Stimulated activated CD8-positive, alpha-beta memory T cell treated with anti-CD3 and anti-CD28 coated beads, Interleukin-4, amount 100 ng/mL, for 1 hour (primary cell): ENCODE results near the gene CARNS1.

Experiments
- DNase-seq, 2 donors: peaks; one replicate each; pipeline ENCODE4 v3.0.0-alpha.2; 2020; ENCODE audit warnings: low read depth in 2 of 2, low spot score in 1 of 2

Gene CARNS1

DNA sequence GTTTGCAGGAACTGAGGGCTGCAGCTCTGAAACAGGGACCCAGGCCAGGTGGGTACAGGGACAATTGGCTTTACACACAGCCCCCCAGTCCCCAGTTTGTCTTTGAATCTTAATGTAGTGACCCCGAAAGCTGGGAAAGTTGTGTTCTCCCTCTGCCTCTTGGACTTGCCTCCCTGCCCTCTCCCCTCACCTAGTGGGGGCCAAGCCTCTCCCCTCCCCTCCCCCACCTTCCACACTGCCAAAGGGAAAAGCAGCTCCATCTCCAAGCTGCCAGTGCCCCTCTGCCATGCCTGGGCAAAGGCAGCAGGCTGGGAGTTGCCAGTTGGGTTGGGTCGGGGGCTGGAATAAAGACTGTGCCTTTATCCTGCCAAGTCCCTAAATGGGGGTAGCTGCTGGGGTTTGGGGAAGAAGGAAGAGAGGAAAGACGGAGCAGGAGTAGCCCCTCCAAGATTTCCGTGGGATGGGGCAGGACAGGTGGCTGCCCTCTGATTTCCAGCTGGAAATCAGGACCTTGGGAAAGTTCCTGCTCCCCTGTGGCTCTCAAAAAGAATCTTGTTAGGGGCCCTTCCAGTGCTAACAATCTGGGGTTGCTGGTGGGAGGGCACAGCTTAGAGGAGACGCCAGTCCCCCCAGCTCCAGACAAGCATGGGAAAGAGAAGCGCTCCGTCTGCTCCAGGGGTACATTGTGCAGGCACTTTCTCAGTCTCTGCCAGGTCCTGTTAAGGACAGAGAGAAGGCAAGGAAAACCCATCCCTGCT, 39.2 kb upstream of the CARNS1 start:
- no peak for DNase-seq

DNA sequence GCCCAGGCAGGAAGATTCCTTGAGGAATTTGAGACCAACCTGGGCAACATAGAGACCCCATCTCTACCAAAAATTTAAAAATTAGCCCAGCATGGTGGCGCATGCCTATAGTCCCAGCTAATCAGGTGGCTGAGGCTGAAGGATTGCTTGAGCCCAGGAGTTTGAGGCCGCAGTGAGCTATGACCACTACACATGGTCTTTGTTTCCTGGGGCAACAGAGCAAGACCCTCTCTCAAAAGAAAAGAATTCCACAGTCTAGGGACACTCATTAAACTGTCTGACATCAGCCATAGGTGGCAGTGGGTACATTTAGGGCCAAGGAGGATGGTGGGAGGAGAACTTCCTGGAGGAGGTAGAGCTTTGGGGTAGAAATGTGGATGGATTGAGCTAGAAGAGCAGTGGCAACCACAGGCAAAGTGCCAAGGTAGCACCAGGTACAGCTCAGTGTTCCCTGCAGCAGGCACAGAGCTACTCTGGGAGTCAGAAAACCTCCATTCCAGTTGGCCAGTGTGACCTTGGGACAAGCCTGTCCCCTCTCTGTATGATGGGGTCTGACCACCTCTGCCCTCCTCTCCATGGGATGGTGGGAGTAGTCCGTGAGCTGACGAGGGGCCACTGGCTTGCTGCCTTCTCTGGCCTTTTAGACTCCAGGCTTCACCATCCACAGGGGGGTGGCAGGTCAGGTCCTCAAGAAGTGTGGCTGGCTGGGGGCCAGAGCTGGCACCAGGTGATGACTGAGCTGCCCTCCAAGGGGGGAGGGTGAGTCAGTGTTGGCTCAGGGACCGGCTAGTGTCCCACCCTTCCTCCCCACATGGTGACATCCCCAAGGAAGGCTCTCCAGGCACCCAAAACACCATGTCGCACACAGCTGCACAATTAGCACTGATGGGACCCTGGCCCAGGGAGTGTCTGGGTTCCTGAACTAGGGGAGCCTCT, 38.3 kb upstream of the CARNS1 start:
- DNase-seq: no peak

DNA sequence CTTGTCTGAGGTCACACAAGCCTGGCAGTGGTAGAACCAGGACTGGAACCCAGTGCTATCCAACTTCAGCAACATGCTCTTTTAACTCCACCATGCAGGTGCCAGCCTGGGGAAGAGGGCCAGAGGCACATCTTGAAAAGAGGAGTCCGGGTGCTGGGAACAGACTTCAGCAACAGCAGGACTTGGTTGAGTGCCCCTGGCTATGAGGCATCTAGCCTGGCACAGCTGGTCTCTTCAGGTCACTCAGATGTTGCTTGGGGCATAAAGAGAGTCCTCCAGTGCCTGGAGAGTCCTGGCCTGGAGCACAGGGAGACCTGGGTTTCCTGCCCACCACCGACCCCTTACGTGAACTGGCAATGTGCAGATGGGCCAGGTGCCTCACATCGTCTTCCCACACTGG, 36.9 kb upstream of the CARNS1 start:
- no peak for DNase-seq

- no peak for DNase-seq
These were observed 36.1 kb upstream of the CARNS1 start for GRCh38 chr11:67379061-67380058.

DNA sequence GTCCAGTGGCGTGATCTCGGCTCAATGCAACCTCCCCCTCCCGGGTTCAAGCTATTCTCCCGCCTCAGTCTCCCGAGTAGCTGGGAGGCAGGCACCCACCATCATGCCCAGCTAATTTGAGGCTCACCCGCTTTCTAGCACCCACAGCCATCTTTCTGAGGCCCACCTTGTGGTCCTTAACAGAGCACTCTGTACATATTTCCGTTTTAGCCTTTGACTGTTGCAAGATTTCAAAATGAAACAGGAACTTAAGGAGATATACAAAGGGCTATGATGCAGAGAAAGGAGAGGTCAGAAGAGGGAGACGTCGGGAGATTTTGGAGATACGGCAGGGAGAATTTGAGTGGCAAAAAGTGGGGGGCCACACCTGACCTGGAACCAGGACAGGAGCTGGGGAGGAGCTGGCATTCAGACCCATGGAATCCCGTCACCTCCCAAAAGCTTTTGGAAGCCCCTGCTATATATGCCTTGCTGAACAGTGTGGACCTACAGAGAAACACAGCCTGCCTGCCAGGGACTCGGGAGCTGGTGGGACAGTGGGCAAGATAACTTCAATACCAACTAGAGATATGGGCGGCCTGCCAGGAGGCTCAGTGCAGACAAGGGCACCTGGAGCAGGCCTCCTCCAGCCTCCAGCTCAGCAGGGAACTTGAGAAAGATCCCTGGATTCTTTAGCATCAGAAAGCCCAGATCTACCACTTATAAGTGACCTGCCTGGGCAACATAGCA, 34.1 kb upstream of the CARNS1 start:
- no peak for DNase-seq

GRCh38 chr11:67382276-67383136, 33.0 kb upstream of the CARNS1 start:
- DNase-seq: peak; percentile 64 to 70

- no peak for DNase-seq
These were observed 30.6 kb upstream of the CARNS1 start for GRCh38 chr11:67384851-67385366.

GRCh38 chr11:67387069-67387468, 28.4 kb upstream of the CARNS1 start:
- DNase-seq: no peak

DNA sequence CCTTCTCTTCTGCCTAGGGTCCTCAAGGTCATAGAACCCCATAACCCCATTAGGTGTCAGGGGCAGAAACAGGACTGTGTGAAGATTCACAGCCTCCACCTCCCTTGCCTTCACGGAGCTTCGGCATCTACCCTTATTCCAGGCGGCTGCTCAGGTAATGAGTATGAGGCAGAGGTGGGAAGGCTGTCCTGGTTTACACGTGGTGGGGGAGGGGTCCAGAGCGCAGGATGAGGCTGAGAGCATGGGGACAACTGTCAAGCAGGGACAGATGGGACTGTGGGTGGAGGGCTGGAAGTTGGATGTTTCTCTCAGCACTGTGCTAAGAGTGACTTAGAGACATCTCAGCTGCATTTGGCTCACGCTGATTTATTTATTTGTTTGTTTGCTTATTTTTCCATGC, 28.0 kb upstream of the CARNS1 start:
- DNase-seq: no peak

- DNase-seq: no peak
These were observed 26.0 kb upstream of the CARNS1 start for GRCh38 chr11:67389477-67389876.

DNA sequence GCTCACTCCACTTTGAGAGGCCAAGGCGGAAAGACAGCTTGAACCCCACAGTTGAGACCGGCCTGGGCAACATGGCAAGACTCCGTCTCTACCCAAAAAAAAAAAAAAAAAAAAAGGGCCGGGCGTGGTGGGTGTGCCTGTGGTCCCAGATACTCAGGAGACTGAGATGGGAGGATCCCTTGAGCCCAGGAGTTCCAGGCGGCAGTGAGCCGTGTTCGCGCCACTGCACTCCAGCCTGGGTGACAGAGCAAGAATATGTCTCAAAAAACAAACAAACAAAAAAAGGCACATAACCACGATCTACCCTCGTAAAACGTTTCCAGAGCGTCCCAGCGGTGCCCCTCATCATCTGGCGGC, 24.6 kb upstream of the CARNS1 start:
- DNase-seq: no peak

DNA sequence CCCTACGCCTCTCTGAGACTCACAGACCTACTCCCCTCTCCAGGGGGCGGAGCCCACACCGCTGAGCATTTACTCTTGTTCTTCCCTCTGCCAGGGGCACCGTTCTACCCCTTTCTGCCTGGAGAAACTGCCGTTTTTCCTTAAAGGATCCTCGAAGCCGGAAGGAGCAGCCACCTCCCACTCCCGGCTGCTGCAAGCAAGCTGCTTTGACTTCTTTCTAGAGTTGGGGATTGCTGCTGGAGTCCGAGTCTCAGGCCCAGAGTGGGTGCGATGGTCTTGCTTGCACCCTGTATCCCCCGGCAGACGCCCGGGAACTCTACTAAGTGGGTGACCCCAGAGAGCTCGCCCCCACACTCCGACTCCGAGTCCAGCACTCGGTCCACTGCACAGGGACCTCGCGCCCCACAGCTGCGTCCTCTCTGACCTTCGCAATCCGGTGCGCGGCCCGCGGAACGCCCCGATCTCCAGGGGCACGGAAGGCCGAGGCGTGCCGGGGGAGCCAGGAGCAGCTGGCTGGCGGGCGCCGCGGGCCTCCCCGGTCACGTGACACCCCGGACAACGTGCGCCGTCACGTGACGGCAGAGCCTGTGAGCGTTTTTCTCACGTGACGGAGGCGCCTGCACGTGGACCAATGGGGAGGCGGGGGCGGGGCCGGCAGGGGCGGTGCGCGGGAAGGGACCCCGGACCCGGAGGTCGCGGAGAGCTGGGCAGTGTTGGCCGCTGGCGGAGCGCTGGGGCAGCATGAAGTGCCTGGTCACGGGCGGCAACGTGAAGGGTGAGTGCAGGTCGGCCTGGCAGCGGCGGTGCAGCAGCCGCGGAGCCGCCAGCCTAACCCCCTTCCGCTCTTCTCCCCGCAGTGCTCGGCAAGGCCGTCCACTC, 23.9 kb upstream of the CARNS1 start, which contains the start of gene RAD9A:
TSS of gene RAD9A (plus strand) at position 683 of the 879 bp plus-strand sequence. CDS start at position 742, 59 bp downstream.
- DNase-seq: peak; percentile 85 to 88

GRCh38 chr11:67392183-67392715, 23.2 kb upstream of the CARNS1 start:
- no peak for DNase-seq

- no peak for DNase-seq
These were observed 22.0 kb upstream of the CARNS1 start for GRCh38 chr11:67393437-67393836.

DNA sequence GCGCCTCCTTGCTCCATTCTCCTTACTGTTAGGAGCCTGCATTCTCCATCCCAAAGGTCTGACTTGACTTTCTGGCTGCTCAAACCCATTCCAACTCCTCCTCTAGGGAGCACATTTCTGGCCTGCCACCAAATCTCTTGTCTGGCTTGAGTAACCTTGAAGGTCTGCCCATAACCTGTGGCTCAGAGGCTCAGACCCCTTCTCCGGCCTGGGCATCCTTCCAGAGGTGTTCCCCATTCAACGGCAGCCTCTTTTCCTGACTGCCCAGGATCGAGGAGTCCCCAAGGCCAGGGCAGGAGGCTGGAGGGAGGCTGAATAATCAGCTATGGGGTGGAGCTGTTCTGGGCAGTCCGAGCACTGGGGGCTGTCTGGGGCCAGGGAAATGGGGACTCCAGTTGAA, 21.5 kb upstream of the CARNS1 start:
- no peak for DNase-seq

GRCh38 chr11:67395555-67396258, 19.8 kb upstream of the CARNS1 start:
- DNase-seq: no peak

DNA sequence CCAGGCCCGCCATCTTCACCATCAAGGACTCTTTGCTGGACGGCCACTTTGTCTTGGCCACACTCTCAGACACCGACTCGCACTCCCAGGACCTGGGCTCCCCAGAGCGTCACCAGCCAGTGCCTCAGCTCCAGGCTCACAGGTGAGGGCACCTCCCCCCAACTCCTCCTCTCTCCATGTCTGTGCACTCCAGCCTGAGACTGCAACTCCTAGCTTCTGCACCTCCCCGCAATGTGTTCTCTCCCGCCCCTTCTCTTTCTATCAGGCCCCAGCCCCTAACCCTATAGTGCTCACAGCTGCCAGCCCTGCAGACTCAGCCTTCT, 19.3 kb upstream of the CARNS1 start:
- no peak for DNase-seq
